RWPE2 (cell line): ENCODE data around the gene CIITA.

Experiments
- ATAC-seq: fragments of 200-7000 bp; cut with Tn5 transposase; 3 replicates; pipeline ENCODE4 v1.9.1; 2021; ENCODE audit warnings: low read depth
- DNase-seq: peaks from one replicate; pipeline ENCODE4 v3.0.0-alpha.2; 2020; ENCODE audit warnings: low spot score
- H3K27ac ChIP-seq: fragments of 450-650 bp; 2 replicates; pipeline ENCODE4 v1.5.1; 2017; ENCODE audit warnings: mild to moderate bottlenecking; ENCODE audit not compliant: poor library complexity, severe bottlenecking
- H3K27me3 ChIP-seq: fragments of 250-450 bp; sonication (Bioruptor Pico); 2 replicates; pipeline ENCODE4 v1.5.1; 2021; ENCODE audit warnings: mild to moderate bottlenecking, moderate library complexity; ENCODE audit not compliant: insufficient read depth, poor library complexity, severe bottlenecking
- H3K36me3 ChIP-seq: fragments of 250-450 bp; sonication (Bioruptor Pico); 2 replicates; pipeline ENCODE4 v1.5.1; 2020; ENCODE audit warnings: low read depth, mild to moderate bottlenecking, moderate library complexity
- H3K4me1 ChIP-seq: fragments of 250-450 bp; sonication (Bioruptor Pico); 2 replicates; pipeline ENCODE4 v1.5.1; 2021; ENCODE audit warnings: mild to moderate bottlenecking, moderate library complexity; ENCODE audit not compliant: insufficient read depth, poor library complexity, severe bottlenecking
- H3K4me3 ChIP-seq: fragments of 250-450 bp; sonication (Bioruptor Pico); 2 replicates; pipeline ENCODE4 v1.5.1; 2021; ENCODE audit warnings: mild to moderate bottlenecking, moderate library complexity; ENCODE audit not compliant: severe bottlenecking
- H3K9me3 ChIP-seq: fragments of 250-450 bp; sonication (Bioruptor Pico); 2 replicates; pipeline ENCODE4 v1.5.1; 2021; ENCODE audit warnings: mild to moderate bottlenecking, moderate library complexity; ENCODE audit not compliant: severe bottlenecking
- TF ChIP-seq, protein P1 (sequence below): fragments of 450-650 bp; IDR thresholded peaks from one replicate; pipeline ENCODE4 v1.5.1; 2017; ENCODE audit warnings: mild to moderate bottlenecking, moderate library complexity; ENCODE audit not compliant: poor library complexity, severe bottlenecking

The CIITA gene

DNA sequence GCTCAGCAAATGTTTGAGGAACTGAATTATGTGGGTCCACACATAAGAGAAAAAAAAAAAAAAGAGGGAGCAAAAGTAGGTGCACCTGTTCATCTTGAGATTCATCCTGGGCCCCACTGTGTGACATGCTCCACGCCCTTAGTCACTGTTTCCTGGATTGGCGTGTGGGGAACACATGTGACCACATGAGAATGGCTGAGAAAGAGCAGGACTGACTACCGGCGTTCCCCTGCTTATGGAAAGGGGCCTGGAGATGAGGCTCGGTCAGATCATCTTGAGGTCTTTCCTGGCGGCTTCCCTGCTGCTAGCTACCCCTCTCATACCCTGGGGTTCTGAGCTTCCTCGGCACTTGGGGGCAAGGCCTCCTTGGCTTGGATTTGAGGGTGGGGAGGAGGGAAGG is 61.3 kb downstream of the CIITA start:
- Histone ChIP-seq H3K9me3 (no peaks in the 10 kb centered on the region), H3K4me1 (no peaks in the 10 kb centered on the region), H3K27ac (no peak overlapping the region), H3K27me3 (no peaks in the 10 kb centered on the region), H3K4me3 (no peak overlapping the region), H3K36me3 (peaks cover 19% of the 10 kb centered on the region)
- TF ChIP-seq, protein P1, sequence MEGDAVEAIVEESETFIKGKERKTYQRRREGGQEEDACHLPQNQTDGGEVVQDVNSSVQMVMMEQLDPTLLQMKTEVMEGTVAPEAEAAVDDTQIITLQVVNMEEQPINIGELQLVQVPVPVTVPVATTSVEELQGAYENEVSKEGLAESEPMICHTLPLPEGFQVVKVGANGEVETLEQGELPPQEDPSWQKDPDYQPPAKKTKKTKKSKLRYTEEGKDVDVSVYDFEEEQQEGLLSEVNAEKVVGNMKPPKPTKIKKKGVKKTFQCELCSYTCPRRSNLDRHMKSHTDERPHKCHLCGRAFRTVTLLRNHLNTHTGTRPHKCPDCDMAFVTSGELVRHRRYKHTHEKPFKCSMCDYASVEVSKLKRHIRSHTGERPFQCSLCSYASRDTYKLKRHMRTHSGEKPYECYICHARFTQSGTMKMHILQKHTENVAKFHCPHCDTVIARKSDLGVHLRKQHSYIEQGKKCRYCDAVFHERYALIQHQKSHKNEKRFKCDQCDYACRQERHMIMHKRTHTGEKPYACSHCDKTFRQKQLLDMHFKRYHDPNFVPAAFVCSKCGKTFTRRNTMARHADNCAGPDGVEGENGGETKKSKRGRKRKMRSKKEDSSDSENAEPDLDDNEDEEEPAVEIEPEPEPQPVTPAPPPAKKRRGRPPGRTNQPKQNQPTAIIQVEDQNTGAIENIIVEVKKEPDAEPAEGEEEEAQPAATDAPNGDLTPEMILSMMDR, result no peak
- DNase-seq, result no peak
- ATAC-seq, result no peak

DNA sequence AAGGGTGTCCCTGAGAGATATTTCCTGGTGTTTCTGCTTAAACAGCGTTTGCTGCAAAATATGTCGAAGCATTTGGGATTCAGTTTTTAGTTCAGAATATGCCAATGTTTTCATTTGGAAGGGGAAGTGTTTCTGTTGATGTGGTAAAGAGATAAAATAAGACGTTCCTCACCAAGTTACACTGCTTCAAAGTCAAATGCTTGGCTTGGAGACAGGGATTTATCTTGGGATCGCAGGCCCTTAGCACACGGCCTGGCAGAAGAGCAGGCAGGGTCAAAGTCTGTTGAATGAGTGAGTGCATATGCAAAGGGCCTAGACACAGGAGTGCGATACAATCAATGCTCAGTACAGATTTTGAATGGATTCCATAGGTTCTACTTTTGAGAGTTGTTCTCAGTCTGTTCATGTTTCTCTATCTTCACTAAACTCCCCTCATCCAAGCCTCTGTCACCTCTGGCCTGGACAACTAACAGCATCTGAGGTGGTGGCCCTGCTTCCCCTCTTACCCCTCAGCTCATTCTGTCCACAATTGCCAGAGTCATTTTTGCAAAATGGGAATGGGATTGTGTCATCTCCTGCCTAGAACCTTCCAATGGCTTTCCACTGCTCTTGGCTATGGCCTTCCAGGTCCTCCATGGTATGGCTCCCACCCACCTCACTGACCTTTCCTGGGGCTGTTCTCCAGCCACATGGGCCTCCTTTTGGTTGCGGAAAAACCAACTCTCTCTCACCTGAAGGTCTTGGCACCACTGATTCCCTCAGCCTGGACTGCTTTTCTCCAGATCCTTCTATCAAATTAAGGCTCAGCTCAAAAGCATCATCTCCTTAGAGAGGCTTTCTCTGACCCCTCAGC is 62.0 kb downstream of the CIITA start:
- TF ChIP-seq, protein P1, result no peak

DNA sequence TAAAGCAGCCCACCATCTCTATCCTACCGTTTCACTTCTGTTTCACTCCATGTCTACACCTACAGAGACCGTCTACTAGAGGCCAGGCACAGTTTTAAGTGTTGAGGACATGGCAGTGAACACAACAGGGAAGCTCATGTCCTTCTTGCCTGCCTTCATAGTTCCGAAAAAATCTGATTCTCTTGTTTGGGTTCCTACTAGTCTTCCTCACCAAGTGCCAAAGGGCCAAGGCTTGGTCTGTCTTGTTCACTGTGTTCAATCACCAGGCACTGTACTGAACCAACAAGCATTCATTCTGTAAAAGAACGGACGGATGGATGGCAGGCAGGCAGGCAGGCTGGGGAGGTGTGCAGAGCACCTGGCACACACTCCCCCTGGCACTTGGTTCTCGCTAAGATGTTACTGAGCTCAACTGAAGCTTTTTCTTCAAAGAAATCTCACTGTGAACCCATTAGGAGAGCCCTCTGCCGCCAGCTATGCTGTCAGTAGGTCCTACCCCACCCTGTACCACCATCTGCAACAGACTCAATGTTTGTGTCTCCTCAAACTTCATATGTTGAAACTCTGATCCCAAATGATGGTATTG is 62.7 kb downstream of the CIITA start:
- DNase-seq (no peak), ATAC-seq (no peak)
- TF ChIP-seq, protein P1, result no peak
- no peaks in the 10 kb centered on the region for H3K9me3 ChIP-seq
- no peak overlapping the region for H3K27ac ChIP-seq
- no peaks in the 10 kb centered on the region for H3K4me1 ChIP-seq
- H3K36me3 ChIP-seq, result peaks cover 10% of the 10 kb centered on the region; the same call in 1 of the 2 replicates
- H3K27me3 ChIP-seq, result no peaks in the 10 kb centered on the region
- H3K4me3 ChIP-seq, result no peak overlapping the region

More for the DNA sequence above, 62.0 kb downstream of the CIITA start:
- DNase-seq (no peak), ATAC-seq (no peak)
- H3K9me3 ChIP-seq, result no peaks in the 10 kb centered on the region
- no peak overlapping the region for H3K4me3 ChIP-seq
- no peaks in the 10 kb centered on the region for H3K27me3 ChIP-seq
- no peak overlapping the region for H3K27ac ChIP-seq
- peaks cover 12% of the 10 kb centered on the region for H3K36me3 ChIP-seq
- H3K4me1 ChIP-seq, result no peaks in the 10 kb centered on the region

DNA sequence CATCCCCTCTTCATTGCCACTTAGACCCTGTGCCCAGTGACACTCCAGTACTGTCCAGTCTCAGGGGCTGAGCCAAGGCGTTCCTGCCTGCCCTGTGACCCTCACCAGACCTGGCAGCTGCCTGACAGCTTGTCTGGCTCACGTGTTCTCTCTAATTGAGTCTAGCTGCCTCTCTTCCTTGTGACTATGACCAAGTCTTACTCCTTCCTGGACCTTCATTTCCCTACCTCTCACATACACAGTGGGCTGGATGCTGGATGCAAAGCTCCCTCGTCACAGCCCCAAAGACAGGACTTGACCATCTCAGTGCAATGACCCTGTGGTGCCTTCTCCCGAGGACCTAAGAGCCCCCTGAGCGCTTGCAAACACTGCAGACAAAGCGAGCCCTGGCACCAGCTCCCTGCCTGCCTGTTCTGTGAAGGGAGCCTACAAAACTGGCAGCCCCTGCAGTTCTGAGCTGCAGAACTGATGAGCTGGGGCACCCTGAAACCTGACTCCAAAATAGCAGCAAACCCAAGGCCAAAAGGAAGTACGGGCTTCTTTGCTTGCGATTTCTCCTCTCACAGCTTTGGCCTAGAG is 63.6 kb downstream of the CIITA start:
- Histone ChIP-seq H3K36me3 (peaks cover 10% of the 10 kb centered on the region; the same call in 1 of the 2 replicates), H3K27ac (peak overlapping the region; percentile 43), H3K4me3 (peak overlapping the region; percentile 47), H3K4me1 (peaks cover 5% of the 10 kb centered on the region), H3K27me3 (no peaks in the 10 kb centered on the region), H3K9me3 (no peaks in the 10 kb centered on the region)
- TF ChIP-seq, protein P1, result no peak
- no peak for DNase-seq
- no peak for ATAC-seq
